SIG-M5 treated with dmso at 0.1 percent for 504 hours (cell line): ENCODE results near the gene COL27A1.

Experiments
- DNase-seq: peaks from one replicate; lab custom pipeline; 2025; ENCODE audit not compliant: unreplicated experiment; lab: John Stamatoyannopoulos, UW

Gene COL27A1

GRCh38 chr9:114166103-114166470 is 10.8 kb downstream of the COL27A1 start:
- DNase-seq: no peak

GRCh38 chr9:114166614-114167572 is 11.6 kb downstream of the COL27A1 start:
- no peak for DNase-seq

- DNase-seq: no peak
Measured at GRCh38 chr9:114167591-114168091, 12.3 kb downstream of the COL27A1 start.

GRCh38 chr9:114168281-114169028 is 13.1 kb downstream of the COL27A1 start:
- DNase-seq: no peak

- DNase-seq: no peak
Measured at GRCh38 chr9:114169029-114169951, 14.0 kb downstream of the COL27A1 start.

- DNase-seq: no peak
Measured at GRCh38 chr9:114169952-114170770, 14.8 kb downstream of the COL27A1 start.

- DNase-seq: no peak
Measured at GRCh38 chr9:114170771-114171461, 15.6 kb downstream of the COL27A1 start.

GRCh38 chr9:114171500-114171899 is 16.2 kb downstream of the COL27A1 start:
- DNase-seq: no peak

- no peak for DNase-seq
Measured at GRCh38 chr9:114172981-114173833, 17.9 kb downstream of the COL27A1 start.

- DNase-seq: no peak
Measured at GRCh38 chr9:114174557-114174875, 19.2 kb downstream of the COL27A1 start.

GRCh38 chr9:114174876-114175771 is 19.8 kb downstream of the COL27A1 start:
- no peak for DNase-seq

- no peak for DNase-seq
Measured at GRCh38 chr9:114176624-114177291, 21.4 kb downstream of the COL27A1 start.

GRCh38 chr9:114177423-114178064 is 22.2 kb downstream of the COL27A1 start:
- DNase-seq: no peak

GRCh38 chr9:114178076-114178475 is 22.7 kb downstream of the COL27A1 start:
- no peak for DNase-seq

- no peak for DNase-seq
Measured at GRCh38 chr9:114178756-114179450, 23.6 kb downstream of the COL27A1 start.

GRCh38 chr9:114179516-114179915 is 24.2 kb downstream of the COL27A1 start:
- no peak for DNase-seq
